Body of pancreas (tissue), 4 donors: ENCODE measurements around the gene RNFT2.

ENCODE experiments used
- CTCF ChIP-seq, 7 experiments: fragments of 450-650 bp in 4 of 7; fragments of 200-600 bp in 3 of 7; sonication (generic) in 3 of 7; IDR thresholded peaks; one replicate each; pipeline ENCODE4 v1.5.1; 2016 to 2019; ENCODE audit warnings: antibody characterized with exemption in 7 of 7
- POLR2A ChIP-seq, 3 donors: fragments of 450-650 bp; IDR thresholded peaks; one replicate each; pipeline ENCODE4 v1.6.1; 2016; ENCODE audit warnings: antibody characterized with exemption in 3 of 3, mild to moderate bottlenecking in 2 of 3

- no peak for TF ChIP-seq CTCF (IDR thresholded peaks at IDR 0.05)
- no peak for TF ChIP-seq POLR2A (IDR thresholded peaks at IDR 0.05)
Observed at GRCh38 chr12:116731801-116732200, 6.3 kb upstream of the RNFT2 start.
